Measurements from ENCODE around the gene FAM181A. TPM values are rescaled to one million over a fixed set of nuclear protein-coding genes. Genes with fewer than 3 reads are reported as not detected.
A peak's percentile ranks its signal among the peaks of the same experiment; 100 is the strongest.

Gene FAM181A
- total and polyA plus RNA-seq, 4 experiments from 2014 or later: not detected

GRCh38 chr14:93977790-93978581 is 50.8 kb downstream of the FAM181A start:
- H3K9me3 ChIP-seq (ENCODE audit: control insufficient read depth in 1 of 2, low read length in 2 of 2): peaks cover 3 to 10% of the 10 kb centered on the region in 2 donors
- Mint-ChIP-seq H3K4me3 (peak overlapping the region in 7 of 8 donors; percentile 10 to 71 (median 42)), H3K4me1 (peaks cover 40 to 64% (median 52%) of the 10 kb centered on the region in 4 donors), H3K27ac (peak overlapping the region; percentile 84 to 96 (median 88)), H3K9me3 (peaks cover 3 to 22% (median 14%) of the 10 kb centered on the region in 8 donors), H3K36me3 (peaks cover 6 to 7% of the 10 kb centered on the region in 2 donors), H3K27me3 (no peaks in the 10 kb centered on the region)
- H3K36me3 ChIP-seq (ENCODE audit: insufficient read depth, low read length): no peaks in the 10 kb centered on the region
- no peaks in the 10 kb centered on the region for H3K27me3 ChIP-seq (ENCODE audit: insufficient read depth, low read length)
- H3K4me1 ChIP-seq (ENCODE audit: insufficient read depth, low read length): peaks cover 67% of the 10 kb centered on the region
- ChIA-PET CTCF (ENCODE audit: partially characterized antibody) (interaction anchor here (0.8 to 39.2 kb wide), 13 partner anchors 7 to 158 kb away, joined by 3 to 1377 read pairs (median 6); partner anchors contain the start of gene CCDC197), POLR2A (ENCODE audit: partially characterized antibody) (interaction anchor here (0.8 to 18.4 kb wide), 20 partner anchors 8 to 103 kb away, joined by 3 to 469 read pairs (median 4); partner anchors contain the start of genes CCDC197, DDX24, IFI27L1 and OTUB2)
- intact Hi-C loops (cut with micrococcal nuclease): loop anchor here (1.0 to 2.0 kb wide), 4 partner anchors 15 to 23 kb away; no protein-coding TSS in a partner anchor
- H3K27ac ChIP-seq (ENCODE audit: low read depth, low read length): peak overlapping the region; percentile 3
- peak; percentile 86 to 89 (median 87) for DNase-seq
- peak overlapping the region in 1 of 2 donors; percentile 5 for H3K4me3 ChIP-seq (ENCODE audit: low read length in 2 of 2)

- Histone ChIP-seq H3K27me3 (ENCODE audit: insufficient read depth, low read length) (no peaks in the 10 kb centered on the region), H3K4me3 (ENCODE audit: low read length in 2 of 2) (no peak overlapping the region), H3K4me1 (ENCODE audit: insufficient read depth, low read length) (peaks cover 67% of the 10 kb centered on the region), H3K27ac (ENCODE audit: low read depth, low read length) (no peak overlapping the region), H3K9me3 (ENCODE audit: control insufficient read depth in 1 of 2, low read length in 2 of 2) (peaks cover 3 to 10% of the 10 kb centered on the region in 2 donors), H3K36me3 (ENCODE audit: insufficient read depth, low read length) (no peaks in the 10 kb centered on the region)
- no peak for DNase-seq
- H3K36me3 Mint-ChIP-seq: peaks cover 6 to 7% of the 10 kb centered on the region in 2 donors
- peak overlapping the region in 5 of 8 donors; percentile 16 to 71 (median 60) for H3K4me3 Mint-ChIP-seq
- H3K4me1 Mint-ChIP-seq: peaks cover 40 to 64% (median 49%) of the 10 kb centered on the region in 4 donors
- POLR2A ChIA-PET (ENCODE audit: partially characterized antibody): interaction anchor here (0.8 to 18.4 kb wide), 20 partner anchors 8 to 103 kb away, joined by 3 to 469 read pairs (median 4); partner anchors contain the start of genes CCDC197, DDX24, IFI27L1 and OTUB2
- H3K27me3 Mint-ChIP-seq: no peaks in the 10 kb centered on the region
- CTCF ChIA-PET (ENCODE audit: partially characterized antibody): interaction anchor here (1.0 to 39.2 kb wide), 11 partner anchors 8 to 157 kb away, joined by 3 to 1377 read pairs (median 6); partner anchors contain the start of gene CCDC197
- peak overlapping the region; percentile 84 to 96 (median 88) for H3K27ac Mint-ChIP-seq
- intact Hi-C loops (cut with micrococcal nuclease): loop anchor here (1.0 to 2.0 kb wide), 4 partner anchors 15 to 23 kb away; no protein-coding TSS in a partner anchor
- H3K9me3 Mint-ChIP-seq: peaks cover 3 to 22% (median 14%) of the 10 kb centered on the region in 8 donors
Measured at GRCh38 chr14:93978735-93979134, 51.6 kb downstream of the FAM181A start.

Small RNA genes within 50 kb of the gene (microRNA-seq; reads per million reads assigned to microRNA genes)
- gene MIR4506 (ENCODE audit: borderline microRNAs expressed, borderline number of aligned reads, borderline replicate concordance): not detected

Other genes starting within 250 kb of the FAM181A start
- gene PRIMA1, start 138.9 kb upstream of the FAM181A start, total RNA-seq: not detected
- not detected for gene PRIMA1, start 138.9 kb upstream of the FAM181A start, polyA plus RNA-seq
- gene ASB2, start 49.2 kb downstream of the FAM181A start, total RNA-seq: 10 to 100 TPM; 27.3 to 29.7 TPM
- 1 to 10 TPM in 1 of 2 donors, under 1 TPM in 1; 0.87 to 2.3 TPM for gene ASB2, start 49.2 kb downstream of the FAM181A start, polyA plus RNA-seq
- not detected for gene CCDC197, start 70.0 kb downstream of the FAM181A start, total RNA-seq
- not detected for gene CCDC197, start 70.0 kb downstream of the FAM181A start, polyA plus RNA-seq
- under 1 TPM; 0.42 to 0.67 TPM for gene OTUB2, start 99.0 kb downstream of the FAM181A start, total RNA-seq
- 1 to 10 TPM in 1 of 2 donors, under 1 TPM in 1; 0.19 to 1.1 TPM for gene OTUB2, start 99.0 kb downstream of the FAM181A start, polyA plus RNA-seq
- gene DDX24, start 153.9 kb downstream of the FAM181A start, total RNA-seq: 100 to 1,000 TPM; 313 to 322 TPM
- gene DDX24, start 153.9 kb downstream of the FAM181A start, polyA plus RNA-seq: 100 to 1,000 TPM; 135 to 307 TPM
- gene IFI27L1, start 154.0 kb downstream of the FAM181A start, total RNA-seq: 1 to 10 TPM; 7.4 to 7.9 TPM
- gene IFI27L1, start 154.0 kb downstream of the FAM181A start, polyA plus RNA-seq: 1 to 10 TPM; 6.3 to 8.5 TPM
- gene IFI27, start 183.4 kb downstream of the FAM181A start, total RNA-seq: 1 to 10 TPM in 1 of 2 experiments, under 1 TPM in 1; 0.87 to 1.5 TPM
- 10 to 100 TPM; 15.9 to 24.0 TPM for gene IFI27, start 183.4 kb downstream of the FAM181A start, polyA plus RNA-seq
- gene IFI27L2, start 202.3 kb downstream of the FAM181A start, total RNA-seq: 10 to 100 TPM; 34.0 to 38.2 TPM
- 10 to 100 TPM; 61.4 to 87.9 TPM for gene IFI27L2, start 202.3 kb downstream of the FAM181A start, polyA plus RNA-seq
- 1 to 10 TPM; 6.3 to 7.3 TPM for gene PPP4R4, start 247.0 kb downstream of the FAM181A start, total RNA-seq
- gene PPP4R4, start 247.0 kb downstream of the FAM181A start, polyA plus RNA-seq: 1 to 10 TPM in 1 of 2 donors, under 1 TPM in 1; 0.38 to 1.2 TPM